Neuron (in vitro differentiated cells): Measurements from ENCODE around the gene APPBP2.
"Not testable (repeated sequence)": the region's sequence is repeated elsewhere in the genome, so short reads cannot be mapped to it uniquely, and the experiment has no call there.

Experiments
- H2AFZ ChIP-seq: one replicate; pipeline ENCODE4 v1.6.1; 2013; ENCODE audit warnings: low read depth, mild to moderate bottlenecking, inconsistent platforms, low read length, moderate library complexity
- H3K27me3 ChIP-seq: one replicate; pipeline ENCODE4 v1.6.1; 2013; ENCODE audit warnings: low read length; ENCODE audit not compliant: insufficient read depth
- H3K36me3 ChIP-seq: one replicate; pipeline ENCODE4 v1.6.1; 2013; ENCODE audit warnings: low read length; ENCODE audit not compliant: insufficient read depth
- H3K4me1 ChIP-seq: one replicate; pipeline ENCODE4 v1.6.1; 2013; ENCODE audit warnings: low read length; ENCODE audit not compliant: insufficient read depth
- H3K4me3 ChIP-seq: 2 replicates; pipeline ENCODE4 v1.5.1; 2013; ENCODE audit warnings: mild to moderate bottlenecking, low read length, moderate library complexity
- H3K9me3 ChIP-seq: one replicate; pipeline ENCODE4 v1.6.1; 2013; ENCODE audit warnings: low read length

Gene APPBP2

DNA sequence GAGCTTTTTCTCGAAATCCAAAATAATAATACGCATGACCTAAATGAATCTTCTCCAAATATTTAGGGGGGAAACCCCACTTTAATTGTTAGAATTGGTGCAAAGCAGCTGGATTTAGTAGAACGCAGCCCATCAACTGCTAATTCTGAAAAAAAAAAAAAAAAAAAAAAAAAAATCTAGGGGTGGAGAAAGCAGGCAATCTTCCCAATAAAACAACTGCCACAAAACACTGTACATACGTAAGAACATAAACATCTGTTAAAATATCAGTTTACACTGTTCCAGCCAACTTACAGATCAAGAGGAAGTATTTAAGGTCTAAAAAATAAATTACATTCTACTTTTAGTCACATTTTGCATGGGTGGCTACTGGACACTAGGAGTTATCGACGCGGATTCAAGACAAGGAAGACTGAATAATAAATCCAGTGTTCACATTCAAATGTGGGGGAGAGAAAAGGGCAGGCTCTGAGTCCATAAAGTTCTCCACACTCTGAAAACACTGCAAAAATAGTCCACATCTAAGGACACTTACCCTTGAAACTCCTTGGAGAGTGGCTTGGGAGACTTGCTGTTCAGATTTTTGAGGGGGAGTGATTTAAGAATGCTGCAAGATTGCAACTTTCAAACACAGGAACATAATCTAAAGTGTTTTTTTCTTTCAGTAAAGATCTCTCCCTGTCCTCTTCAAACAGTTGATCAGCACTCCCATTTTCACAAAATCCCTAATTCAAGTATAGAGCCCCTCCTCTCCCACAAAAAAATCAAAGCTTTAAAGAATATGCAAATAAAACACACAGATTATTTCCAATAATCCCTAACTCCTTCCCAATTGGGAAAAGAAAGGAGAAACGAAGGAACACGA, 1.3 kb downstream of the APPBP2 start:
- Histone ChIP-seq H3K9me3 (peaks cover 2% of the 10 kb centered on the region), H3K4me3 (peak overlapping the region; percentile 99), H3K36me3 (peaks cover 9% of the 10 kb centered on the region), H2AFZ (no peak overlapping the region), H3K27me3 (no peaks in the 10 kb centered on the region), H3K4me1 (peaks cover 9% of the 10 kb centered on the region)

DNA sequence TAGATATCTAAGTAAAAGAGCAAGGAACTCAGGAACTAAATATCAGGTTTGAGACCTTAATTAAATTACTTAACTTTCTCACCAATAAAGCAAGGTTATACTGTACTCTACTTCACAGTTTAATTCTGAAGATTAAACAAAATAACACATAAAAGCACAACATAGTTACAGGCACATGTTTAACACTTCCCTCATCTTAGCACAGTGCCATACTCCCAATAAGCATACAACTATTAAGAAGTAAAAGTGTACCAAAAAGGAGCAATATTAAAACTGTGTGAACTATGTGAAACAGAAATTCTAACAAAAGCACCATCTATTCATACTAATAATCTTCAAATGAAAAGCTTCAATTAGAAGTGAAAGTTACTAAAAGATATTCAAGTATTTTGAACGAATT, 2.2 kb downstream of the APPBP2 start:
- Histone ChIP-seq H3K36me3 (peaks cover 17% of the 10 kb centered on the region), H3K4me1 (peaks cover 9% of the 10 kb centered on the region), H3K27me3 (no peaks in the 10 kb centered on the region), H2AFZ (no peak overlapping the region), H3K4me3 (peak overlapping the region; percentile 99), H3K9me3 (no peaks in the 10 kb centered on the region)

DNA sequence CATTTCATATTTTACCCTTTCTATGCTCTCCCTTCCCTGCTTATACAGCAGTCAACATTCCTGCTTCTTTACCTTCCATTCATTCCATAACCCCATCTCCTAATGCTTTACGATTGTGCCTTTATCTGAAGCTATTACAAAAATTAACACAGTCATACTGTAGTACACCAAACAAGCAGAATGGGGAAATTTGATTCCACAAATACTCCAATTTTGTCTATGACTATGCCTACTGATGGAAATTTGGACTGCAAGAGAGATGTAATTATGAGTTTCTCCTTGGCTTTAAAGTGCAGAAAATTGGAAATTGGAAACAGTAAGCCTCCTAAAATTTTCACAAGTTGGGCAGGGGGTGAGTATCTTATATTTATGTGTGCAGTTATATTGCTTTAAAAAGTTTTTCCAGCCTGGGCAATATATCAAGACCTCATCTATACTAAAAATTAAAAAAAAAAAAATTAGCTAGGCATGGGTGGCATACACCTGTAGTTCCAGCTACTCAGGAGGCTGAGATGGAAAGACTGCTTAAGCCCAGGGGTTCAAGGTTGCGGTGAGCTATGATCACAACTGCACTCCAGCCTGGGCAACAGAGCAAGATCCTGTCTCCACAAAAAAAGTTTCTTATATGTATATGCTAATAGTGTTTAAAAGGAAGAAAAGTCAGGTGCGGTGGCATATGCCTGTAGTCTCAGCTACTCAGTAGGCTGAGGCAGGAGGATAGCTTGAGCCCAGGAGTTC, 3.0 kb downstream of the APPBP2 start:
- Histone ChIP-seq H2AFZ (no peak overlapping the region), H3K36me3 (peaks cover 19% of the 10 kb centered on the region), H3K4me1 (peaks cover 9% of the 10 kb centered on the region), H3K27me3 (no peaks in the 10 kb centered on the region), H3K9me3 (no peaks in the 10 kb centered on the region), H3K4me3 (peak overlapping the region; percentile 99)

DNA sequence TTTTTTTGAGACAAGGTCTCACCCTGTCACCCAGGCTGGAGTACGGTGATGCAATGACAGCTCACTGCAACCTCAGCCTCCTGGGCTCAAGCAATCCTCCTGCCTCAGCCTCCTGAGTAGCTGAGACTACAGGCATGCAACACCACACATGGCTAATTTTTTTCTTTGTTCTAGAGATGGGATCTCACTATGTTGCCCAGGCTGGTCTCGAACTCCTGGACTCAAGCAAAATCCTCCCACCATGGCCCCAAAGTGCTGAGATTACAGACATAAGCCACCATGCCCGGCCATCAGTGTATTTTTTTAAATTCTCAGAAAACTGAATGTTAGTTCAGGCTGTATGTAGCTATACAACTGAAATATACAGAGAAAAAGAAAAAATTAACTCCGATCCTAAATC, 6.2 kb downstream of the APPBP2 start:
- H3K36me3 ChIP-seq = peaks cover 20% of the 10 kb centered on the region

DNA sequence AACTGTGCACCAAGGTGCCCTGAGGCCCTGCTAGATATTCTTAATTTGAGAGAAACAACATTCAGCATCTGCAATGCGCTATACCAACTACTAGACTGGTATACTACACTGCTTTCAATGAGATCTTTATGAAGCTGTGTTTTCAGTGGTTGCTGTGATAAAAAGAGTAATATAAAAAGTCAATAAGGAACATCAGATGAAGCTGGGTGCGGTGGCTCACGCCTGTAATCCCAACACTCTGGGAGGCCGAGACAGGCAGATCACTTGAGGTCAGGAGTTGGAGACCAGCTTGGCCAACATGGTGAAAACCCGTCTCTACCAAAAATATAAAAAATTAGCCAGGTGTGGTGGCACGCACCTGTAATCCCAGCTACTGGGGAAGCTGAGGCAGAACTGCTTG, 10.4 kb downstream of the APPBP2 start:
- peaks cover 30% of the 10 kb centered on the region for H3K36me3 ChIP-seq
- H3K4me3 ChIP-seq, H3K9me3 ChIP-seq, H2AFZ ChIP-seq, H3K4me1 ChIP-seq, H3K27me3 ChIP-seq: not testable (repeated sequence)

More for the DNA sequence above, 6.2 kb downstream of the APPBP2 start:
- peaks cover 5% of the 10 kb centered on the region for H3K4me1 ChIP-seq
- H3K27me3 ChIP-seq = no peaks in the 10 kb centered on the region
- H3K4me3 ChIP-seq = no peak overlapping the region
- H2AFZ ChIP-seq = no peak overlapping the region
- H3K9me3 ChIP-seq = no peaks in the 10 kb centered on the region

DNA sequence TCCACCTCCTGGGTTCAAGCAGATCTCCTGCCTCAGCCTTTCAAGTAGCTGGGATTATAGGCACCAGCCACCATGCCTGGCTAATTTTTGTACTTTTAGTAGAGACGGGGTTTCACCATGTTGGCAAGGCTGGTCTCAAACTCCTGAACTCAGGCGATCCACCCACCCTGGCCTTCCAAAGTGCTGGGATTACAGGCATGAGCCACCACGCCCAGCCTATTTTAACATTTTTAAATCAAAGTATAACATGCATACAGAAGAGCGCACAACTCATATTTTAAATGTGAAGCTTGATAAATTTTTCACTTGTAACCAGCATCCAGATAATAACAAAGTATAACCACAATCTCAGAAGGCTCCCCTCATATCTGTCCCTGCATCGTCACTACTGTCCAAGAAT, 10.8 kb downstream of the APPBP2 start:
- H2AFZ ChIP-seq, H3K27me3 ChIP-seq, H3K4me1 ChIP-seq, H3K9me3 ChIP-seq, H3K4me3 ChIP-seq: not testable (repeated sequence)
- peaks cover 30% of the 10 kb centered on the region for H3K36me3 ChIP-seq

DNA sequence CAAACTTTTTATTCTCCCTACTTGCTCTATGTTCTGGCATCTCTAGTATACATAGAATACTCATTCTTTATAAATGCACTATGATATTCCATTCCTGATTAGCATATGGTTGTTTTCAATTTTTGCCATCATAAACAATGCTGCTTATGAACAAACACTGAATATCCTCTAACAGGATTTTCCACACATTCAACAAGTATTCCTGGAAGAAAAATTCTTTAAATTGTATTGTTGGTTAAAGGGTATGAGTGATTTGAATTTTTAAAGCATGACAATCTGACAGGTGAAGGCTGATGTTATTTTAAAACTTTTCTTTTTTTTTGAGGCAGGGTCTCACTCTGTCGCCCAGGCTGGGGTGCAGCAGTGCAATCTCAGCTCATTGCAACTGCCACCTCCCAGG, 11.5 kb downstream of the APPBP2 start:
- Histone ChIP-seq H3K4me1 (no peaks in the 10 kb centered on the region), H2AFZ (no peak overlapping the region), H3K36me3 (peaks cover 28% of the 10 kb centered on the region), H3K27me3 (no peaks in the 10 kb centered on the region), H3K9me3 (peaks cover 3% of the 10 kb centered on the region), H3K4me3 (no peak overlapping the region)

DNA sequence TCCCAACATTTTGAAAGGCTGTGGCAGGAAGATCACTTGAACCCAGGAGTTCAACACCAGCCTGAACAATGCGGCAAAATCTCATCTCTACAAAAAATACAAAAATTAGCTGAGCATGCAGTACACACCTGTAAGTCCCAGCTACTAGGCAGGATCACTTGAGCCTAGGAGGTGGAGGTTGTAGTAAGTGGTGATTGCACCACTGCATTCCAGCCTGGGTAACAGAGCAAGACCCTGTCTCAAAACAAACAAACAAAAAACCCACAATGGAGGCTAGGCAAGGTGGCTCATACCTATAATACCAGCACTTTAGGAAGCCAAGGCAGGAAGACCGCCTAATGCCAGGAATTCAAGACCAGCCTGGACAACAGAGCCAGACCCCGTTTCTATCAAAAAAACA, 12.0 kb downstream of the APPBP2 start:
- Histone ChIP-seq H3K36me3 (peaks cover 23% of the 10 kb centered on the region), H3K9me3 (peaks cover 3% of the 10 kb centered on the region), H3K4me3 (no peak overlapping the region), H3K4me1 (no peaks in the 10 kb centered on the region), H3K27me3 (no peaks in the 10 kb centered on the region), H2AFZ (no peak overlapping the region)

DNA sequence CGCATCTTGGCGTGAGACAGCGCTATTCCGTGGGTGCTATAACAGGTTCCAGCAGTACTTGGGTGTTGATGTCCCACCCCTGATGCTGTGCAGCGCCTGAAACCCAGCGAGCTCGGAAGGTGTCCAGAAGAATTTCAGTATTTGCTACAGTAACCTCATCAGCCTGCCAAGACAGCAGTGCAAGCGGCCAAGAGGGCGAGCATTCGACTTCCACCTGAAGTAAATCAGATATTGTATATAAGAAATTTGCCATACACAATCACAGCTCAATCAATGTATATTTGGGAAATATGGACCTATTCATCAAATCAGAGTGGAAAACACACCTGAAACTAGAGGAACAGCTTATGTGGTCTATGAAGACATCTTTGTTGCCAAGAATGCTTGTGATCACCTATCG, 13.0 kb downstream of the APPBP2 start:
- Histone ChIP-seq H2AFZ (no peak overlapping the region), H3K36me3 (peaks cover 23% of the 10 kb centered on the region), H3K9me3 (peaks cover 3% of the 10 kb centered on the region), H3K27me3 (no peaks in the 10 kb centered on the region), H3K4me3 (no peak overlapping the region), H3K4me1 (no peaks in the 10 kb centered on the region)

DNA sequence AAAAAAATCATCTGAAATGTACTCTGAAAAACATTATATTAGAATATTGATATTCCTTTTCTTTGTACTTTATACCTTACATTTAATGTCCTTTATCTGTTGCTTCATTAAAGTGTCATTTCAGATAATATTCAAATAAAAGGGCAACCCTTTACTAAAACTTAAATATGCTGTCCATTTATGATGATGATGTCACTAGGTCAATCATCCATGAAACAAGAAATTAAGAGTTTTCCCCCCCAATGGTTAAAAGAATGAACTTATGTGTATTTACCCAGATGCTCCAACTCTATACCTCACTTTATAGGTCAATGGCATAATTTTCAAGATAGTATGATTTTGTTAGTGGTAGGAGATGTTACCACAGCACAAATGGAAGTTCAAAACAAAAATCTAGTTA, 15.3 kb downstream of the APPBP2 start:
- no peaks in the 10 kb centered on the region for H3K27me3 ChIP-seq
- peaks cover 25% of the 10 kb centered on the region for H3K36me3 ChIP-seq
- H3K4me3 ChIP-seq = no peak overlapping the region
- H2AFZ ChIP-seq = no peak overlapping the region
- H3K4me1 ChIP-seq = no peaks in the 10 kb centered on the region
- H3K9me3 ChIP-seq = peaks cover 3% of the 10 kb centered on the region

DNA sequence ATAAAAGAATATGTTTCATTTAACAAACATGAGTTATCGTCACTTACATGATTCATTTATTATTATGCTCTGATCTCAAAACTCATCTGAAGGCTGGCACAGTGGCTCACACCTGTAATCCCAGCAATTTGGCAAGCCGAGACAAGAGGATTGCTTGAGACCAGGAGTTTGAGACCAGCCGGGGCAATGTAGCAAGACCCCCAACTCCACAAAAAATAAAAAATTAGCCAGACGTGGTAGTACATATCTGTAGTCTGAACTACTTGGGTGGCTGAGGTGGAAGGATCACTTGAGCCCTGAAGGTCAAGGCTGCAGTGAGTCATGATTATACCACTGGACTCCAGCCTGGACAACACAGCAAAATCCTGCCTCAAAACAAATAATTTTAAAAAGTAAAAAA, 16.0 kb downstream of the APPBP2 start:
- Histone ChIP-seq H3K4me3 (no peak overlapping the region), H3K27me3 (no peaks in the 10 kb centered on the region), H3K4me1 (no peaks in the 10 kb centered on the region), H3K9me3 (peaks cover 3% of the 10 kb centered on the region), H3K36me3 (peaks cover 23% of the 10 kb centered on the region), H2AFZ (no peak overlapping the region)

DNA sequence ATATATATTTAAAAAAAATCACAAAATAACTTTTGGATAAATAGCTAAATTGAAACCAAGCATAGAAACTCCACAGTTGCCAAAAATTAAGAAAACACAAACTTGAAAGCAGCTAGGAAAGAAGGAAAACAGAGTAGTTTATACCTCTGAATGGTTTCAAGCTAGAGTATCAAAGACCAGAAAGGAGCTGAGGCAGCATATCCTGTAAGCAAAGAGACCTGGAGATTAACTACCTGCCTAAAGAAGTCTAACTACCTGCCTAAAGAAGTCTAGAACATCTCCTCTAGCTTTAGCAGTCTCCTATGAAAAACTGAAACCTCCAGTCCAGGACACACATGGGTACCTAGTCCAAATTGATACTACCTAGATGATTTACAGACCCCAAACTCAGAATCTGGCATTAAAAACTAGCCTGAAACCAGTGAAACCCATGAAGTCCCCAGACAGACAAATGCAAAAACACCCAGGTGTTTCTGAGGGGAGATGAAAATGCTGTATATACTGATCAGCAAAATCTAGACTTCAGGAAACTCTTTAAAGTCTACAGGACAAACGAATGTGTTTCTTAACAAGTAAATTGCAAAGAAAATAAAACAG, 17.6 kb downstream of the APPBP2 start:
- Histone ChIP-seq H3K27me3 (no peaks in the 10 kb centered on the region), H2AFZ (no peak overlapping the region), H3K9me3 (peaks cover 3% of the 10 kb centered on the region), H3K4me1 (no peaks in the 10 kb centered on the region), H3K4me3 (no peak overlapping the region), H3K36me3 (peaks cover 16% of the 10 kb centered on the region)

DNA sequence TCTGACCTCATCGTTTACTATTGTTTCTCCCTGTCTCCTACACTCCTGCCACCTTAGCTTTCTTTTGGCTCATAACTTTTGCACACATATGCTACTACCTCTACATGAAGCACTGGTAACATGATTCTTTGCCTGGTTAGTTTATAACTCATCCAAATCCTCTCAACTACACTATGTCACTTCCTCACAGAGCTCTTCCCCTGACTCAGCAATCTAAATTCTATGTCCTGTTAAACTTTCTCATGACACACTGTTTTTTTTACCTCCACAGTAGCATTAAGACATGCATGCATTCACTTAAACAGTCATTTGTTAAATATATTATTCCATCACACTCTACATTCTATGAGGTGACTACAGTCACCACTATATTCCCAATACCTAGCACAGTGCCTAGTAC, 19.7 kb downstream of the APPBP2 start:
- H3K27me3 ChIP-seq = no peaks in the 10 kb centered on the region
- H3K9me3 ChIP-seq = no peaks in the 10 kb centered on the region
- H3K36me3 ChIP-seq = peaks cover 12% of the 10 kb centered on the region
- H2AFZ ChIP-seq = no peak overlapping the region
- no peak overlapping the region for H3K4me3 ChIP-seq
- H3K4me1 ChIP-seq = no peaks in the 10 kb centered on the region
